ENCODE data around the gene FAM184B. TPM values are rescaled to one million over a fixed set of nuclear protein-coding genes. Genes with fewer than 3 reads are reported as not detected.

Gene FAM184B
- total RNA-seq, 1 experiment from 2014 or later, result 0.07 TPM

DNA sequence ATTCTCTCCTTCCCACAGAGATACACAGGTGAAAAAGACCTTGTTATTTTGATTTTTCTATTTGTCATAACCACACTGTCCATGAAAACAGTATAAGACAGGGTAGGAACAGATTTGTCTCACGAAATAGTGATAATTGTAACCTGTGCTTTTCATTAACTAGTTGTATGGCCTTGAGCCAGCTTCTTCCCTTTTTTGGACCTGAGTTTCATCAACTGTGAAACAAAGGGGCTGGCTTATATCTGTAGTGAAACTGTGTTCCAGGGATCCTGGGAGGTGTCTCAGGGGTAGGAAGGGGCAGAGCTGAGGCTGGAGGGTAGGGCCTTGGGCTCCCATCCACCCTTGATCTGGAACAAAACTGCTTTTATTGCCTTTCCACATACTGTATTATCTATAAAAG is 116.1 kb downstream of the FAM184B start:
- H3K9me3 ChIP-seq (ENCODE audit: control insufficient read depth in 1 of 2, insufficient read depth in 1 of 2, low read depth in 1 of 2, low read length in 2 of 2), result no peaks in the 10 kb centered on the region
- H3K4me3 ChIP-seq (replicated peaks in 1 of 2; ENCODE audit: low read depth in 1 of 2, low read length in 2 of 2), result no peak overlapping the region
- no peak overlapping the region for H3K27ac ChIP-seq (ENCODE audit: low read depth, low read length)
- peaks cover 0 to 5% of the 10 kb centered on the region in 2 experiments; a peak in 2 of 4 replicates for H3K4me1 ChIP-seq (ENCODE audit: control insufficient read depth in 1 of 2, insufficient read depth in 2 of 2, low read length in 2 of 2)
- no peak overlapping the region for H3K9ac ChIP-seq (ENCODE audit: low read length)
- intact Hi-C loops (cut with micrococcal nuclease), result no loop called here
- TF ChIP-seq TCF7L2 (IDR thresholded peaks at IDR 0.05; ENCODE audit: borderline replicate concordance, extremely low read depth, insufficient read depth, insufficient read length) (no peak), RAD21 (IDR thresholded peaks at IDR 0.05; ENCODE audit: low read depth) (no peak), EGR1 (IDR thresholded peaks at IDR 0.05; ENCODE audit: low read depth) (no peak), CBX3 (IDR thresholded peaks at IDR 0.05; ENCODE audit: low read depth) (no peak), FOSL1 (IDR thresholded peaks at IDR 0.05; ENCODE audit: low read depth) (no peak), ZFX (IDR thresholded peaks at IDR 0.05) (no peak), ZNF274 (IDR thresholded peaks at IDR 0.05; ENCODE audit: low read depth, low read length) (no peak), EZH2phosphoT487 (IDR thresholded peaks at IDR 0.05; ENCODE audit: borderline replicate concordance) (no peak), POLR2A (IDR thresholded peaks at IDR 0.05; ENCODE audit: borderline replicate concordance, extremely low read depth, insufficient read depth, insufficient read length) (no peak), JUND (IDR thresholded peaks at IDR 0.05) (no peak), ELF1 (IDR thresholded peaks at IDR 0.05; ENCODE audit: borderline replicate concordance, low read depth) (no peak), EZH2 (IDR thresholded peaks at IDR 0.05) (no peak)
- TF ChIP-seq, protein P1, sequence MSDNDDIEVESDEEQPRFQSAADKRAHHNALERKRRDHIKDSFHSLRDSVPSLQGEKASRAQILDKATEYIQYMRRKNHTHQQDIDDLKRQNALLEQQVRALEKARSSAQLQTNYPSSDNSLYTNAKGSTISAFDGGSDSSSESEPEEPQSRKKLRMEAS (IDR thresholded peaks at IDR 0.05), result no peak
- TF ChIP-seq, protein P2, sequence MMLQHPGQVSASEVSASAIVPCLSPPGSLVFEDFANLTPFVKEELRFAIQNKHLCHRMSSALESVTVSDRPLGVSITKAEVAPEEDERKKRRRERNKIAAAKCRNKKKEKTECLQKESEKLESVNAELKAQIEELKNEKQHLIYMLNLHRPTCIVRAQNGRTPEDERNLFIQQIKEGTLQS (IDR thresholded peaks at IDR 0.05), result no peak
- TF ChIP-seq, protein P3, sequence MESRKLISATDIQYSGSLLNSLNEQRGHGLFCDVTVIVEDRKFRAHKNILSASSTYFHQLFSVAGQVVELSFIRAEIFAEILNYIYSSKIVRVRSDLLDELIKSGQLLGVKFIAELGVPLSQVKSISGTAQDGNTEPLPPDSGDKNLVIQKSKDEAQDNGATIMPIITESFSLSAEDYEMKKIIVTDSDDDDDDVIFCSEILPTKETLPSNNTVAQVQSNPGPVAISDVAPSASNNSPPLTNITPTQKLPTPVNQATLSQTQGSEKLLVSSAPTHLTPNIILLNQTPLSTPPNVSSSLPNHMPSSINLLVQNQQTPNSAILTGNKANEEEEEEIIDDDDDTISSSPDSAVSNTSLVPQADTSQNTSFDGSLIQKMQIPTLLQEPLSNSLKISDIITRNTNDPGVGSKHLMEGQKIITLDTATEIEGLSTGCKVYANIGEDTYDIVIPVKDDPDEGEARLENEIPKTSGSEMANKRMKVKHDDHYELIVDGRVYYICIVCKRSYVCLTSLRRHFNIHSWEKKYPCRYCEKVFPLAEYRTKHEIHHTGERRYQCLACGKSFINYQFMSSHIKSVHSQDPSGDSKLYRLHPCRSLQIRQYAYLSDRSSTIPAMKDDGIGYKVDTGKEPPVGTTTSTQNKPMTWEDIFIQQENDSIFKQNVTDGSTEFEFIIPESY (IDR thresholded peaks at IDR 0.05; ENCODE audit: extremely low read depth, insufficient replicate concordance, low read length), result no peak
- RAD21 ChIA-PET (ENCODE audit: low non-redundant PET in 1 of 2, low total read pairs in 2 of 2, uncharacterized antibody in 2 of 2, unreplicated experiment in 2 of 2), result no interaction called here
- H3K4me2 ChIP-seq (ENCODE audit: low read length), result no peak overlapping the region
- ATAC-seq (no peak), DNase-seq (ENCODE audit: low read depth, low spot score) (no peak)
- no peaks in the 10 kb centered on the region for H3K27me3 ChIP-seq (ENCODE audit: insufficient read depth, low read length)
- H2AFZ ChIP-seq (ENCODE audit: low read depth, low read length, poor library complexity, severe bottlenecking), result no peak overlapping the region
- BruUV-seq (replicated peaks), result no TSS peak
- H3K9me2 ChIP-seq (ENCODE audit: insufficient read depth), result no peaks in the 10 kb centered on the region
- no peaks in the 10 kb centered on the region for H4K20me1 ChIP-seq (ENCODE audit: insufficient read depth)
- no peaks in the 10 kb centered on the region for H3K79me2 ChIP-seq (ENCODE audit: insufficient read depth, low read length)
- POLR2A ChIA-PET, result no interaction called here
- CTCF ChIA-PET, result no interaction called here
- H3K36me3 ChIP-seq (ENCODE audit: control insufficient read depth in 1 of 2, insufficient read depth in 2 of 2, low read length in 2 of 2), result no peaks in the 10 kb centered on the region

Measured in HCT116 (cell line).